MV-4-11 (cell line): ENCODE data around the gene MAP3K3.

Experiments
- DNase-seq: peaks from one replicate; lab custom pipeline; 2025; lab: John Stamatoyannopoulos, UW

MAP3K3 gene

DNA sequence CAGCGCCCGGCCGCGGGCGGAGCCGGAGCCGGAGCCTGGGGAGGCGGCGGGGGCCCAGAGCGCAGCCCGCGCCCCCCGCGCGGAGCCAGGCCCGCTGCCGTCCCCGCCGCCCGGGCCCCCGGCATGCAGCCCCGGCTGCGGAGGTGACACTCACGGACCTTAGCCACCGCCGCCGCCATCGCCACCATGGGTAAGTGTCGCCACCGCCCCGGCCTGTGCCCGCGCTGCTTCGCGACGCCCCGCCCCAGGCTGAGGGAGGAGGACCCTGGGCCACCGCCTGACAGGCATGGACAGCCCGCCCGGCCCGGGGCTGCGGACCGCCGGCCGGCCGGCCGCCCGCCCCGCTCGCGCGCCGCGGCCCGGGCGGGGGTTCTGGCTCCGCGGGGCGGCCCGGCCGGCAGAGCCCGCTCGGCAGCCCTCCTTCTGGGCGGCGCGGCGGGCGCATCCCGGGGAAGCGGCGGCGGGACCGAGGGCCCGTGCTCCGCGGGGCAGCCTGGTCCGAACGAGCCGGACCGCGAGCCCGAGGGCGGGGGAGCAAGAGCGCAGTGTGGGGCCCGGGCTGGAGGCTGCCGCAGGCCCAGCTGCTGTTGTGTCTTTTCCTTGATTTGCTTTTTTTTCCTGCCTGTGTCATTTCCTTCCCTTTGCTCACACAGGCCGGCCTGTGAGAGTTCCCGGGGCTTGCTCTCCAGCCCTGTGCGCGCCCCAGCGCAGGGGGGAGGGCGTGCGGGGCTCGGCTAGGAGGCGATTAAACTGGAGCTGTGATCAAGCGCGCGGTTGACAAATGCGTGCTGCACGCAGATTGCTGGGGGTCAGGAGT is 565 bp downstream of the MAP3K3 start:
- peak; percentile 45 for DNase-seq

DNA sequence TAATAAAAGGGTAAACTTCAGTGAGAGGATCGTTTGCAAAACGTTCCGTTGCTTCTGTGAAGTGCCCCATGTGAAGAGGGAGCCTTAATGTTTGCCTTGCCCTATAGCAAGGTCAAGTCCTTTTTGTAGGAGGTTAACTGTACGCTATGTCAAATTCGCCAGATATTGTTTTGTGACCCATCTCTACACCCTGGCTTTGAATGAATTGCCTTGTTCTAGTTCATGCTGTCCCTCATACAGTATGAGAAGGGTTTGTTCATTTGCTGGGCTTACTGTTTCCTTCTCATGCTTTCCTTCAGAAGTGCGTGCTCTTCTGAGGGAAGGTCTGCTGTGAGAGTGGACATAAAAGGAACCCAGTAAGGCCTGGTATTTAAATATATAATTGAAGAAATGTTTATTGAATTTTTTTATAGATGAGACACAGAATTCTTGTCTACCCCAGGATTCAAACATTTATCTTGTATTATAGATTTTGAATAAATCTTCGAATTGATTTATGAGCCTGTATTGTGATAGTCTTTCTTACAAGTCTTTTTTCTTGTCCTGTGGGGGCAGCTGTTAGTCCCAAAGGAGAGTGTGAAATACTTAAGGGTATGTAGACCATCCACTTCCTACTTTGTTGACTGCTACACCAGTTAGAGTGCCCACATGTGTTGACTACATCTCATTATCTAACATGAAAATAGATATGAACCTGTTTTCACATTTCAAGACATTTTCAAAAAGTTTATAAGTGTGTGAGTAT is 1.7 kb downstream of the MAP3K3 start:
- DNase-seq, result peak; percentile 51

DNA sequence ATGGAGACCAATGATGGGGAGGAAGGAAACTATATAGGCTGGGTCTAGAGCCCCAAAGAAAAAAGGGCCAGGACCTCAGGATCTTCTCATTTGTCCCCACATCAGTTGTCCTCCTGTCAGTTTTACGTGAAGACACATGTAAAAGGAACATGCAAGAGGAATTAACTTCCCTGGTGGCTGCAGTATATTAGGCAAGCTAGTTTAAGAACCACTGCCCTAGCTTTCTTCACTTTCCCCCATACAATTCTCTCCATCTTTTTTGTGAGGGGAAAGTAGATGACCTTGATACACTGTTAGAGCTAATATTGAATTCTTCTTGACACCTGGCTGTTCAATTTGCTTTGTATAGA is 2.3 kb downstream of the MAP3K3 start:
- DNase-seq, result peak; percentile 41

DNA sequence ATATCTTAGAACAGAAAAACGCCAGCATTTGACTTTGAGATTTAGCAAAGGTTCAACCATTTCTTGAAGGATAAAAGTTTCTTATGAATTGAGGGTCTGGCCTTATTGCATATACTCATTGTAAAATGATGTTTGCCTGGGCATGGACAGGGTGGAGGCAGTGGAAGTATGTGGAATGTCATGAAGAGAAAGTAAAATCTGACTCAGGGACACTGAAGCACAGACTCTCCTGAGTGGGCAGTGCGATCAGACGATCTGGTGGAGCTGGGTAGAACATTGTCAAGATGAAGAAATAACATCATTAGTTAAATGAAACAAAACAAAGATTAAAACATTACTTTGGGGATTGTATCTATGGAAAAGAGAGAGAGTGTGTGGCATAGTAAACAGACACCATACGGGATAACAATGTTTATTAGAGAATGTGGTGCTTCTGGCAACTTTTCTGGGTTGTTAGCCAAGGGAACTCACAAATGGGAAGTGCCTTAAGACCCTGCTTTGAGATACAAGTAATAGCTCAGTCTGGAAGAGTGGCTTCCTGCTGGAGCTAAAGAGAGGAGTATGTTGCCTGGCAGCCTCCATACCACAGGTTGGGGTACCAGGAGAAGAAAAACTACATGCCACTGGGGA is 4.4 kb downstream of the MAP3K3 start:
- DNase-seq, result peak; percentile 29

DNA sequence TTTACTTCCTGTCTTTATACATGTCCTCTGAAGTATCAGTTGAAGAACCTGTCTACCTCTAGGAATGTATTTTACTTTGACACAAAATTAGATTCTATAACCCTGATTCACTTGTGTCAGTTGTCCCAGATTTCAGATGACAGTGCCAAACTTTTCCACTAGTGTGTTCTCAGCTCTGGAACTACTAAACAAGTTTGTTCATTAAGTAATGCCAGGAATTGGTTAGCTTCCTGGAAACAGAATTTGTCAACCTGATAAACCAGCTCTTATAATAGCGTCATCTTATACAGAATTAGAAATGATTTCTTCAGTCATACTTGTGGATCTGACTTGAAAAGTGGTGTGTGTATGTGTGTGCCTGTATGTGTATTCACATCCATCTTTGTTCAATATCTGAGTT is 7.4 kb downstream of the MAP3K3 start:
- DNase-seq, result no peak

DNA sequence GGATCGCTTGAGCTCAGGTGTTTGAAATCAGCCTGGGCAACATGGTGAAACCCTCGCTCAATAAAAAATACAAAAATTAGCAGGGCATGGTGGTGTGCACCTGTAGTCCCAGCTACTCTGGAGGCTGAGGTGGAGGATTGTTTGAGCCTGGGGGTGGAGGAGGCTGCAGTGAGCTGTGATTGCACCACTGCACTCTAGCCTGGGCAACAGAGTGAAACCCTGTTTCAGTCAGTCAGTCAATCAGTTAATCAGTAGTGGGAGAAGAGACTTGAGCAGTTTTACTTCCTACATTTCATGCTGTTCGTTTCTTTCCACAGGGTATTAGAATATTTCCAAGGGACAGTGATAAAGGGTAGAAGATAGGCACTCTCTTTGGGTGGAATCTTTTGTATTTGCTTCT is 8.8 kb downstream of the MAP3K3 start:
- peak; percentile 19 for DNase-seq

DNA sequence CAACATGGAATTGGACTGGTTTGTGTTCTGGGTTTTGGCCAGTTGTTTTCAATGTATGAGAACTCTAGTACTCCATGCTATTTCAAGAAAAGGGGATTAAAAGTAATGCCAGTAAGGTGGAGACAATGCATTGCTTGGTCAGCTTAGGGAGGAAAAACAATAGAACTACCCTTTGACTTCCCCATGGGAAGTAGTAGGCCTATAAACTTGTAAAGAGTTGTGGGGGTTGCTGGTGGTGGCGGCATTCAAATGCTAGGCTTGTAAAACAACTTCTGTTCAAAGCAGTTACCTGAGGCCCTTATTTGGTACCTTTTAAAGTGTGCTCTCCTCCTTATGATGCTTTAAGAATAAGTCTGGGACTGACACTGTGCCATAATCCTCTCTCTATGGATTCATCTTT is 9.4 kb downstream of the MAP3K3 start:
- DNase-seq, result no peak

DNA sequence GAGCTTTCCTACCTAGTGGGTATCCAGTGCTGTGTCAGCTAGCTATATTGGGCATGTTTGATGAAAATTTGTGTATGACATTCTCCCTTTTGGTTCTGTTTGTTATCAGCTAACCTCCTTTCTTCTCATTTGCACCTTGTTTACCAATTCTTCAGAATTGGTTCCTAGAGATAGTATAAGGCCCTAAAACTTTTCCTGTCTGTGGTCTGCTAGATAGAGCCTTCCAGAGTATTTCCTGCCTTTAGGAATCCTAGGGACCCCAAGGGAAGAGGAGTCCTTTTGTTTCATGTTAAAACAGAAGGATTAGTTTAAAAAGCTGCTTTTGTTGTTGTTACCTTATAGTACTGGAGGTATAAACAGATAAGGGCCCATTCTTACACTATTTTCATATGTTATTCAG is 11.5 kb downstream of the MAP3K3 start:
- no peak for DNase-seq

DNA sequence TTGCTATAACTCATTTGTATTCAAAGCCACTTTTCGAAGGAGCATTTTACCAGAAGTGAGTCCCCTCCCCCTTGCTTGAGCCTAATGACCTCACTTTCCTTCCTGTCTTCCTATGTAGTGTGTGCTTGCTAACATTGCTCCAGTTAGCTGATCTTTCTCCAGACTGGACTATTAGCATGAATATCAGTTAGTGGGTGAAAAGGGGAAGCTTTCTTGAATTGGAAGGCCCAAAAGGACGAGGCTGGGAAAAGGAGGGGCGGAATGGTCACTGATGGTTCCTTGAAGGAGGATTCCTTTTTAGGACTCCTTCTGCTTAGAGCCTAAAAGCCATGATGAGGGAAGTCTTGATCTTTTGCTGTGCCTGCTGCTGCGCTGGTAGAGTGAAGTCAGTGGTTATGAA is 11.9 kb downstream of the MAP3K3 start:
- peak; percentile 37 for DNase-seq

DNA sequence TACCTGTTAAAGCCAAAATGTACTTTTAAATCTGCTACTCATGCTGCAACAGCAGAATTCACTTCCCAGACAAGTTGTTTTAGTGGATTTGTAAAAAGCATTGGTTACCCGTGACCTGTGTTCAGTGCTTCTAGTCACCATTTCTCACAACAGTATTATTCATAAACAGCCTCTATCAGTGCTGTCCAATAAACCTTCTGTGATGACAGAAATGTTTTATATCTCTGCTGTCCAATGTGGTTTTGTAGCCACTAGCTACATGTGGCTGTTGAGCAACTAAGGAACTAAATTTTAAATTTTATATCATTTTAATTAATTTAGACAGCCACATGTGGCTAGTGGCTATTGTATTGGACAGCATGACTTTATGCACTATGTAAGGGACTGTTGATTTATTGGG is 12.6 kb downstream of the MAP3K3 start:
- no peak for DNase-seq

DNA sequence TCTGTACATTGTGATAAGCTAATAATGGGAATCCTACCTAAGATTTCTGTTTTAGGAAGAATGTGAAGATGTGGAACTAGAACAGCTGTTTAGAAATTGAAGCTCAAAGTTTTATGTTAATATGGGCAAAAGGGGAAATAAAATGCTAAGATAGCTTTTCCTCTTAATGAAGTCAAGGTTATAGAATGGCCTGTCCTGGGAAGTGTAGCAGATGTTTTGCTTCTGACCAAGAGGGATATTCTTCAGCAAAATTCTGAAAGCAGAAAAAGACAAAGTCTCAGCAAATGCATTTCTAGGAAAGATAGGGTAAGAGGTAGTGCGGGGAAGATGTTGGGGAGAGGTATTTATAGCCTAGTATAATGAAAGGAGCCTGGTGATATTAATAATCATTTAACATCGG is 13.1 kb downstream of the MAP3K3 start:
- no peak for DNase-seq

DNA sequence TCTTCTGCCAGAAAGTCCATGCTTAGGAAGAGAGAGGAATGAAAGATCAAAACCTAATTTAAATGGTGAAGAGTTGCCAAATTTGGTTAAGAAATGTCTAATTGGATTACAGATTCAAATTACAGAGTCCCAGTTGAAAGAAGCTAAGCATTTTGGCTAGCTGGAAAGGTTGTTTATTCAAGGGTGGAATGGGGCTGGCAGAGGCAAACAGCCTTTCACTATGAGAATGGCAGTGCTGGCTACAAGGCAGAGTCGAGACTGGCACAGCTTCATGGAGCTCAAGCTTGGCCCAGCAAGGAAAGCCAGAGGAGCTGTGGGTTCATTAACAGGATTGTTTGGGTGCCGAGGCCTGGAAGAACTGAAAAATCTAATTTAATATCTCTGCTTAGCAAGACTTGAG is 13.6 kb downstream of the MAP3K3 start:
- DNase-seq, result no peak

DNA sequence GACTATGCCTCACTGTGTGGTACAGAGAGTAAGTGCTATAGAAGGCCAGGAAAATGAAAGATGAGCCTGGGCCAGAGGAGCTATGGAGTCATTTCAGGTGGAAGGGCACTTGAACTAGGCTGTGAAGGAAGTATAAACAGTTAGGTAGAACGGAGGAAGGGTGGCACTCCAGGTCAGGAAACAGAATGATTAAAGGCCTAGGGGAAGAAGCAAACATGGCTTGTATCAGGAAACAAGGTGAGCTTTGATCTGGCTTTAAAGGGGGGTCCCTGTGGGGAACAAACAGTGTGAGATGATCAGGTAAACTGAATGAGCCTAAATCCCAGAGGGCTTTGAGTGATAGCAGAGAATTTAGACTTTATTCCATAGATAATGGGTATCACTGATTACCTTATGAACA is 16.9 kb downstream of the MAP3K3 start:
- no peak for DNase-seq

DNA sequence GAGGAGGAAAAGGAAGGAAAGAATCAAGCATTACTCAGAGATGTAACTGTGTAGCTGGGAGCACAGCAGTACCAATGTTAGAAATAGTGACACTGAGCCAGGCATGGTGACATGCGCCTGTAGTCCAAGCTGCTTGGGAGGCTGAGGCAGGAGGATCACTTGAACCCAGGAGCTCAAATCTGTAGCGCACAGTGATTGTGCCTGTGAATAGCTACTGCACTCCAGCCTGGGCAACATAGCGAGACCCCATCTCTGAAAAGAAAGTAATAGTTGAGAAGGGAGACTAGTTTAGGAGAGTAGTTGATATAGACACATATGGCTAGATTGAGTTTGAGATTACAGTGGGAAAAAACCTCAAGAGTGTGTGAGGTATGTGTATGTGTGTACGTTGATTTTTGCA is 17.8 kb downstream of the MAP3K3 start:
- no peak for DNase-seq

DNA sequence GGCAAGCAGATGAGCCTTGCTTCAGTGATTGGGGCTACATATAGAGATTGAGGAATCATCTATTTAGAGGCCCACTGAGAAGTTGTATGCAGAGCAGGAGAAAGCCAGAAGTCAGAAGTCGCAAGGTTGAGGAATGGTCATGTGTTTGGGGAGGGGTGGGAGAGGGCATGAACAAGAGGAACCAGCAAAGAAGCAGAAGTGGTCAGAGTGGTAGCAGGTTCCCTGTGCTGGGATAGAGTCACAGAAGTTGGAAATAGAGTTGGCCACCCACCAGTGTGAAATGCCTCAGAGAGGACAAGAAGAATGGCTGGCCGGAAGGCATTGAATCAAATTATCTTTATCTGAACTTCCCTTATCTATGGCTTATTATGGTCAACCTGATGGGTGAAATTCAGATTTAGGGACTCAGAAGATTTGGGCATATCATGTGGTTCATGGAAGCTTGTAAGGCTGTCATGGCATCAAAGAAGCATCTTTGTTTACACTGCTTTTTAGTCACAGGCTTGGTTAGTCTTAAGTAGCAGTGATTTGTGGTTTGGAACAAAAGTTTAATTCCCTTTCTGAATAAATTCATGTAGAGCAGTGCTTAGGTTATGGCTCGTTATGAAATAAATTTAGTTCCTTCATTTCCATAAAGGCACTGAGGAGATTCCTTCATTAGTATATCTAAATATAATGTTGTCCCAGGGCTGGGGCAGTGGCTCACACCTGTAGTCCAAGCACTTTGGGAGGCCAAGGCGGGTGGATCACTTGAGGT is 19.7 kb downstream of the MAP3K3 start:
- peak; percentile 91 for DNase-seq

DNA sequence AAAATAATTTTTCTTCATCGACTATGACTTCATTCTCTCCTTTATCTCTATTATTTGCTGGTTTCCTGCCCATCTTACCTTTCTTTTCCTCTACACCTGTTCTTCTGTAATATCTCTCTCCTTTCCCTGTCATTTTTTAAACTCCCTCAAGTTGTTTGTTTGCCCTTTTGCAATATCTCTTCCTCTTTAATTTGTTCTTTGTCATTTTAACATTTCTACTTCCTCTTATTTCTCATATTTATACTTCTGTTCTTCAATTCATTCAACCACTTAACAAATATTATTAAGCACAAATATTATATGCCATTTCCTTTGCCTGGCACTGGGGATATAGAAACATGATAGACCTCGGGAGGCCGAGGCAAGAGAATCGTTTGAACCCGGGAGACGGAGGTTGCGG is 22.6 kb downstream of the MAP3K3 start:
- DNase-seq, result peak; percentile 31

DNA sequence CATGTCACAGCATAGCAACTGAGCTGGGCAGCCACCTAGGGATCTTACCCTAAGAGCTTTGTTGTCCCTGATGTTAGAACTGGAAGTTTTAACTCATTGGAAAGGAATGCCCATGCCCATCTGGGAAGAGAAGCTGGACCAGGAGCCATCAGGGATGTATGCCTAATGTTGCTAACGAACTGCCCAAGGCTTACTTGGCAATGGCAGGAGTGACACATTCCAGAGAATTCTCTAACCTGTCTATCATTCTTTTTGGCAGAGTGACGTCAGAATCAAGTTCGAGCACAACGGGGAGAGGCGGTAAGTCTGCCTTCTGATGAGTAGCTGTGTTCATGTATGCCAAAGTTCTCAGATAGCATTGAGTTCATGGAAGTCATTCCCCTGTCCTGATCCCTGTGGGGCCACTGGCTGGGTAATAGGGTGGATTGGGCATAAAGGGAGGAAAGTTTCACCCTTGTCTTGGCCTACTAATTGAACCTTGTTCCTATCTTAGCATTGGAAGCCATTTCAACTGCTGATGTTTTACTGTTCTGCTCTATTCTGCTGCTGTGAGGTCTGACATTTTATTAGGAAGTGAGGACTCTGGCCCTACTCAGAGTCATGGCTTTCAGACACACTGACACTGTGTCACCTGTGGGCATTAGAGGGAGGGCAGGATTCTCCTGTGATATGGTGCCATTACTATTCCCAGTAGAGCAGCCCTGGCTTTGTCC is 23.7 kb downstream of the MAP3K3 start:
- DNase-seq, result no peak

DNA sequence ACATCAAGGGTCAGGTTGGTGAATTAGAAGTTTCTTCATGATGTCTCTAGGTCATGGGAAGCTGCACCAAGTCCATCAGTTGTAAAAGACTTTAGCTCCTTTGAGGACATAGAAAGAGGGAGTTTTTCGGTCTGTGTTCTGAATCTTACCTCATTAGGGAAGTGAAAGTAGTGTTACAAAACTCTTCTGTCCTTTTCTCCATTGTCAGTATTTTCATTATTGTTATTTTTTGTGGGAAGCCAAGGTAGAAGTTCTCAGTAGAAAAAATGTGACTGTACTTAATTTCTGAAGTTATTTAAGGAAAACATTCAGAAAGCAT is 24.2 kb downstream of the MAP3K3 start:
- peak; percentile 93 for DNase-seq

DNA sequence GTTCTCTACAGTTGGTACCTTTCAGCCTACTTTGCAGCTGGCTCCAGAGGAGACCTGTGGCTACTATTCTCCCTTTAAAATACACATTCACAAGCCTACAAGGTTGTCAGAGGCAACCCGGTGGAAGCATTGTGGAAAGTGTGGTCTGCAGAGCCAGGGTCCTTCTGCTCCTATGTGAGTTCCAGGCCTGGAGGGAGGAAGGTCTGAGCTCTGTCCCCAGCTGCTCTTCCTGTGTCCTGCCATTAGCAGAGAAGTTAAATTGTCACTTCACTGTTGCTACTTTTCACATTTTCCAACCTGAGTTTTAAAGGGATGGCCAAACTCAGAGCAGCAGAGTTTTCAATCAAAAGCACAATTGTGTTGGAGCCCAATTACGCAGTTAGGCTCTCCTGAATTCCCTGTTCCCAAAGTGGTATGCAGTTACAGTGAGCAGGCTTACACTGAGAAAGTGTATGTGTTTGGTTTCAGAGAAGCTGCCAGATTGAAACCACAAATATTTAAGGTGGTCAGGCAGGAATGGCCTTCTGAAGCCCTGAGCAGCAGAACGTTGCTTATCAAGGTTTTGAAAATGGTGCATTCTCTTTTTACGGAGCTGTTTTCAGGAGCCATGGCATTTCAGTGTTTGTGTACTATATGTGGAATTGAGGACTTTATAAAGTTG is 25.0 kb downstream of the MAP3K3 start:
- no peak for DNase-seq

DNA sequence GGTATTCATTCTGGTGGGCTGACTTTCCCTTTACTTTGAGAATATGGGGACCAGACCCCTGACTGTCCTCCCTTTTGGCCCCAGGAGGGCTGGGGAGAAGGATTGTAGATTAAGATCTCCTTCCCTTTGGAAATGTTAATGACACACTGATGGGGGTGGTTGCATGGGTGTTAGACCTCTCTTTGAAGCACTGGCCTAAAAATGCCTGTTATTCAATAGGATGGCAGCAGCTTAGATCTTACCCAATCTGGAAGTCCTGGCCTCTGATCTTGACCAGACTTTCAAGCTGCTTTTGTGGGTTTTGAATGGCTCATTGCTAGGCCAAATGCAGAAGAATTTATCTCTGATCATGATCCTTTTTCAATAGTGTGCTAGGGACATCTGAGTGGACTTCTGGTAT is 25.7 kb downstream of the MAP3K3 start:
- peak; percentile 25 for DNase-seq

DNA sequence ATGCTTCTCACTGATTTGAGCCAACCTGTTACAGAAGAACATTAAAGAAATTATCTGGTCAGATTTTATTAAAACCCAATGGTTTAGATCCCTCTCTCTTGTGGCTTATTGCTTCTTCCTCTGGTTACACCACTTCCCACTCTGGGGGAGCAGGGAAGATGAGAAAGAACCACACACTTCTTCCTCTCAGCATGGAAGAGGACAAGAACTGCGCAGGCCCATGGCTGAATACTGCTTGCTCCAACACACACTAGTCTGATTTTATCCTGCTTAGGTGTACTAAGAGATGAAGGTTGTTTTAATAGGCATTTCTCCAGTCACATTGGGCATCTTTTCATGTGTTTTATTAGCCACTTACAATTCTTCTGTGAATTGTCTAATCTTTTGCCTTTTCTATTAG is 27.6 kb downstream of the MAP3K3 start:
- DNase-seq, result peak; percentile 79
